GM06990 (cell line): ENCODE data around the gene RBBP4.
"Not testable (repeated sequence)": the region's sequence is repeated elsewhere in the genome, so short reads cannot be mapped to it uniquely, and the experiment has no call there.

Source experiments
- DNase-seq: peaks from one replicate; pipeline ENCODE4 v3.0.0-alpha.2; 2011; ENCODE audit not compliant: insufficient read length; ENCODE audit errors: extremely low read depth
- H3K27me3 ChIP-seq: replicated peaks from 2 replicates; pipeline ENCODE4 v1.6.0; 2011; ENCODE audit warnings: low read length; ENCODE audit not compliant: control insufficient read depth, insufficient read depth
- H3K36me3 ChIP-seq: 2 replicates; pipeline ENCODE4 v1.5.1; 2011; ENCODE audit warnings: low read length; ENCODE audit not compliant: control insufficient read depth, insufficient read depth
- H3K4me3 ChIP-seq: replicated peaks from 2 replicates; pipeline ENCODE4 v1.5.1; 2011; ENCODE audit warnings: low read depth, mild to moderate bottlenecking, control low read depth, low read length
- TF ChIP-seq, protein P1 (sequence below): IDR thresholded peaks from 2 replicates; pipeline ENCODE4 v1.5.1; 2011; ENCODE audit warnings: low read length, control low read depth, mild to moderate bottlenecking, inconsistent platforms; ENCODE audit not compliant: insufficient read depth, poor library complexity, severe bottlenecking

The RBBP4 gene

DNA sequence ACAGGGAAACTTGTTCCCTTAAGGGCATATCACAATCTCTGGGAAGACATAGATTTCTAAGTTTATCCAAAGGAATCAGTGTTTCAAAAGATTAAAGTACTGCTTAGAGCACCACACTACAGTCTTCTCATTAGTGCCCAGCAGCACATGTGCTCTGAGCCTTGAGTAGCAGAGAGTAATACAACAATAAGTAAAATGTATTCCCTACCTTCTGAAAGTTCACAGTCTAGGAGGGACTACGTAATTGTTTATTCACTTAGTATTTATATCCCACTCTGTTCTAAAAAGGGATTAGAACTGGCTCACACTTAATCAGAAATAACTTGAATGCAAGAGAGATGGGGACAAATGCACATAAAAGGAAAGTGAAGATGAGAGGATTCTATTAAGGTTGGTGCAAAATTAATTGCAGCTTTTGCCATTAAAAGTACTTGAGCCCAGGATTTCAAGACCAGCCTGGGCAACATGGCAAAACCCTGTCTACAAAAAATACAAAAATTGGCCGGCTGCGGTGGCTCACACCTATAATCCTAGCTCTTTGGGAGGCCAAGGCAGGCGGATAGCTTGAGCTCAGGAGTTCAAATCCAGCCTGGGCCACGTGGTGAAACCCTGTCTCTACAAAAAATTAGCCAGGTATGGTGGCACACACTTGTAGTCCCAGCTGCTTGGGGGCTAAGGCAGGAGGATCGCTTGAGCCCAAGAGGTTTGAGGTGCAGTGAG lies 42.6 kb downstream of the RBBP4 start:
- Histone ChIP-seq H3K27me3 (no peaks in the 10 kb centered on the region), H3K36me3 (no peaks in the 10 kb centered on the region), H3K4me3 (no peak overlapping the region)
- TF ChIP-seq, protein P1, sequence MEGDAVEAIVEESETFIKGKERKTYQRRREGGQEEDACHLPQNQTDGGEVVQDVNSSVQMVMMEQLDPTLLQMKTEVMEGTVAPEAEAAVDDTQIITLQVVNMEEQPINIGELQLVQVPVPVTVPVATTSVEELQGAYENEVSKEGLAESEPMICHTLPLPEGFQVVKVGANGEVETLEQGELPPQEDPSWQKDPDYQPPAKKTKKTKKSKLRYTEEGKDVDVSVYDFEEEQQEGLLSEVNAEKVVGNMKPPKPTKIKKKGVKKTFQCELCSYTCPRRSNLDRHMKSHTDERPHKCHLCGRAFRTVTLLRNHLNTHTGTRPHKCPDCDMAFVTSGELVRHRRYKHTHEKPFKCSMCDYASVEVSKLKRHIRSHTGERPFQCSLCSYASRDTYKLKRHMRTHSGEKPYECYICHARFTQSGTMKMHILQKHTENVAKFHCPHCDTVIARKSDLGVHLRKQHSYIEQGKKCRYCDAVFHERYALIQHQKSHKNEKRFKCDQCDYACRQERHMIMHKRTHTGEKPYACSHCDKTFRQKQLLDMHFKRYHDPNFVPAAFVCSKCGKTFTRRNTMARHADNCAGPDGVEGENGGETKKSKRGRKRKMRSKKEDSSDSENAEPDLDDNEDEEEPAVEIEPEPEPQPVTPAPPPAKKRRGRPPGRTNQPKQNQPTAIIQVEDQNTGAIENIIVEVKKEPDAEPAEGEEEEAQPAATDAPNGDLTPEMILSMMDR, result no peak
- DNase-seq, result no peak

DNA sequence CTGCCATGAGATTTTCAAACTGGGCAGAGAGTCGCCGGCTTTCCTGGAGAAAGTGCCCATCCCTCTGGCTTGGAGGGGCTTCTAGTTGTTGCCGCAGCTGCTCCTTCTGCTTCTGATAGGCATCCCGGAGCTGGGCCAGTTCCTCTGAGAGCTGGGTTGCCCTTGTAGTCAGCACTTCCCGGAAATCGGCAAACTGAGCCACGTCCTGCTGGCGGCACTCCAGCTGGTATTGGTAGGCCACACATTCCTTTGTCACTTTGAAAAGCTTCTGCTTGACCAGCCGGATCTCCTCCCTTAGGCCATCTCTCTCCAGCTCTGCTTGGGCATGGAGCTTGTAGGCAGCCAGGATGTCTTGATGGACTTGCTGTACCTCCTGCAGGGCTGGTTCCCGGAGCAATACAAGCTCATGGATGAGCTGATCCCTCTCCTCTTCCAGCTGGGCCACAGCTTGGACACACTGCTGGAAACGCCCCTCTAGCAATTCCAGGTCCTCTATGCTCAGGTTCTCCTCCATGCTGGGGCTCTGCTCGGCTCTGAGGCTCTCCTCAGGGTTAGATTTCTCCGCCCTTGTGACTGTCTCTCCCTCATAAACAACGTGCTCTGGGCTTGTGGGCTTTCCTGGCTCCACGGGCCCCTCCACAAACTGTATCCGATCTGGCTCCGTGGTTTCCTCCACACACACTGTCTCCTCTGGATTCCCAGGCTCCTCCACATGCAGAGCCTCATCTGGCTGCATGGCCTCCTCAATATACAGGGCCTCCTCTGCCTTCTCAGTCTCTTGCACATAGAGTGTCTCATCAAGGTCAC lies 44.3 kb downstream of the RBBP4 start:
- Histone ChIP-seq H3K27me3 (no peaks in the 10 kb centered on the region), H3K36me3 (no peaks in the 10 kb centered on the region), H3K4me3 (no peak overlapping the region)
- no peak for DNase-seq
- TF ChIP-seq, protein P1, result no peak

DNA sequence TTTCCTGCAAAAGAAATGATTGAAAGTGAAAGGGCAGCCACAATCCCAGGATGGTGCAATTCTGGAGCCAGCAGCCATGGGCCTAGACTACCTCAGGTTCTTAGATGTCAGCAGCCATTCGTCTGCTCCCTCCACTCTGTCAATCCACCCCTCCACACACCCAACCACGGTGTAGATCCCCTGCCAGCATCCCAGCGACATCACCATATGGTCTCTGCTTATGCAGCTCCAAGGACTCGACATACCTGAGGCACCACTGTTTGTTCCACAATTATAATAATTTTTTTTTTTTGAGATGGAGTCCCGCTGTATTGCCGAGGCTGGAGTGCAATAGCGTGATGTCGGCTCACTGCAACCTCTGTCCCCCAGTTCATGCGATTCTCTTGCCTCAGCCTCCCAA lies 45.0 kb downstream of the RBBP4 start:
- Histone ChIP-seq H3K36me3 (no peaks in the 10 kb centered on the region), H3K27me3 (no peaks in the 10 kb centered on the region), H3K4me3 (no peak overlapping the region)
- TF ChIP-seq, protein P1, result no peak
- no peak for DNase-seq

DNA sequence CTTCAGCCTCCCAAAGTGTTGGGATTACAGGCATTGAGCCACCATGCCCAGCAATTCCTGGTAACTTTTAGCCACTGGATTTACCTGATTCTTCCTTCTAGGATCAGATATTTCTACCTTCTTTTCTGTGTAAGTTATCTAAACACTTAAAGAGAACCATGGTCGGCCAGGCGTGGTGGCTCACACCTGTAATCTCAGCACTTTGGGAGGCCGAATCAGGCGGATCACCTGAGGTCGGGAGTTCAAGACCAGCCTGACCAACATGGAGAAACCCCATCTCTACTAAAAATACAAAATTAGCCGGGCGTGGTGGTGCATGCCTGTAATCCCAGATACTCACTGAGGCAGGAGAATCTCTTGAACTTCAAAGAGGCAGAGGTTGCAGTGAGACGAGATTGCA lies 46.0 kb downstream of the RBBP4 start:
- not testable (repeated sequence) for H3K27me3 ChIP-seq, H3K36me3 ChIP-seq, DNase-seq, H3K4me3 ChIP-seq

DNA sequence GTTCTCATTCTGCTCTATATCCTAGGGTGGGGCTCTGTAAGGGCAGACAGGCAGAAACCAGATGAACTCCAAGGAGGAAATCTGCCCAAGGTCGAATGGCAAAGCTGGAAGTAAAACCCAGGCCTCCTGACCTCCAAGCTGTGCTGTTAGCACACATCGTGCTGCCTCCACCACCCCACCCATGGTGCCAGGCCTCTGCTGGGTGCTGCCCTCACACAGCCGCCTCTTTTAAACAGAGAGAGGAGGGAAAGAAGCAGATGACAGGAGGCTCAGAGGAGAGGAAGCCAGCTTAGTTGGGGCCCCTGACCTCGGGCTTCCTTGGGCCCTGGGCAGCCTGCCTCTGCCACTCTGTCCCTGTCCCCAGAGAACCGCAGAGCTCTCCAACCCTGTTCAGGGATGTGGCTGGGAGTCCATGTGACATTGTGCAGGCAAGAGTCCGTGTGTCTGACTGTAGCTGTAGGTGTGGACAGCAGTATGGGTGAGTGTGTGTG lies 50.5 kb downstream of the RBBP4 start:
- no peak overlapping the region for H3K4me3 ChIP-seq
- TF ChIP-seq, protein P1, result no peak
- no peaks in the 10 kb centered on the region for H3K36me3 ChIP-seq
- H3K27me3 ChIP-seq, result peaks cover 1% of the 10 kb centered on the region; the same call in 1 of the 2 replicates
- DNase-seq, result no peak

DNA sequence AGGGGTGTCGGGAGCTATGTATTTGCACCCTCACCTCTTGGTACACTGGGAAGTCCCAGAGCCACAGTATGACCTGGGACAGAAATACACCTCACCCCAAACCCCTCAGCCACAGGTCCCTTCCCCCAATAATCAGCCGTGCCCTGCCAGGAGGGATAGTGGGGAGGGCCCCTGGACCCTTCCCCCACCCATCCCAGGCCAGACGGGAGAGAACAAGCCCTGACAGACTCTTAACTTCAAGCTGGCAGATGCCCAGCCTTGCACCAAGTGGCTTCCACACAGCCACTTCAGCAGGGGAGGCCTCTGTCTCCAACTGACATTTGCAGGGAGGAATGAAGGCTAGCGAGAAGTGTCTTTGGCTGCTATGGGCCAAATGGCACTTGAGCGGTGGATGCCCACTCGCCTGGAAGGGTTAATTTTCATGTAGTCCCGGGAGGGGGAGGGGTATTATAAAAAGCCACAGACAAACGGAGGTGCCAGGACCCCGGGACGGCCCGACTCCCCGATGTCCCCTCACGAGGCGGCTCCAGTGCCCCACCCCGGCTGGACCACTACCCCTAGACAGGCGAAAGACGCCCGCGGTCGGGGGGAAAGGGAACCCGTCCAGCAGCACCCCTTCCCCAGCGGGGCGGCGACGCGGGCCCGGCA lies 51.1 kb downstream of the RBBP4 start:
- TF ChIP-seq, protein P1, result no peak
- no peak overlapping the region for H3K4me3 ChIP-seq
- DNase-seq, result no peak
- H3K27me3 ChIP-seq, result peaks cover 1% of the 10 kb centered on the region; the same call in 1 of the 2 replicates
- H3K36me3 ChIP-seq, result no peaks in the 10 kb centered on the region
